ENCODE results near the gene MCM3AP. TPM values are rescaled to one million over a fixed set of nuclear protein-coding genes. Genes with fewer than 3 reads are reported as not detected.

The MCM3AP gene
- total RNA-seq, 4 donors from 2014 or later, result 58.6 to 89.2 (median 81.9) TPM

DNA sequence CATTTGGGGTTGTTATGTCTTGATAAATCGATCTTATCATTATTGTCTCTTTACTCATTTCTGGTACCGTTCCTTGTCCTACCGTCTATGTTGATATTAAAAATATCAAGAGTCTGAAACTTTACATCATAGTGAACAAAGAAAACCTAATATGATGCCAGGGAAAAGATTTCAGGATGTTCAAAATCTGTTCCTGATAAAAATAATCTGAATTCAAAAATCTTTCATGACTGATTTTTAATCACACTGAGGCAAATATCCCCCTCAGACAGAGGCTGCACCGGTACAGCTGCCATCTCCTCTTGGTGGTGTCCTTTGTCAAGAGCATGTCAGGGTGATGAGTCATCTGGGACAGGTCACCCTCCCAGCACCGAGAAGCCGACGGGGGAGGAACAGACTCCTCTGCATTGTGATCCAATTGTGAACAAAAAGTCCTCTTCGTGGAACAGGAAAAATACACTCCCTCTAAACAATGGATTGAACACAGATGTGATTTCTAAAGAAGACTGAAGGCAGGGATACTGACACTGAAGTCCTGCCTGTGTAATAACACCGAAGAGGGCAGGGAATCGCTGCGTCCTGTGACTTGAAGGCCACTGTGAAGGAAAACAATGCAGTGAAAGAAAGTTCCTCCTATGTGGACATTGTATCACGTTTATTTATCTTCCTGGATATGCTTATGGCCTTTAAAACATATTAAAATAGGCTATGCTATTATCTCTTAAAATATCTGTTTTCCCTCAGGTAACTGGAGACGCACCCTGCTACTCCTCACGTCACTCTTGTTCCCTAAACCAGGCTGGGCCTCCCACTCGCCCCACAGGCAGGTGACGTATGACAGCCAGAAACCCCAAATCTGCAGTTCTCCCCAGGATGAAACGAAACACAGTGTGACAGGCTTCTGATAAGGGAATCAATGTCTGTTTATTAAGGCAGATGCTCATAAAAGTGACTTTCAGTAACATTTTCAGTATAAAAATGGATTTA, 96.9 kb downstream of the MCM3AP start:
- peaks cover 0 to 13% (median 0%) of the 10 kb centered on the region in 4 donors for H3K27me3 ChIP-seq
- peaks cover 39 to 56% (median 42%) of the 10 kb centered on the region in 4 donors for H3K4me1 ChIP-seq
- H3K36me3 ChIP-seq, result peaks cover 6 to 44% (median 38%) of the 10 kb centered on the region in 4 donors
- H3K27ac ChIP-seq (replicated peaks in 1 of 4), result peak overlapping the region; percentile 74 to 78 (median 74)
- TF ChIP-seq POLR2AphosphoS5 (IDR thresholded peaks at IDR 0.05) (peak; percentile 69 to 87), CTCF (IDR thresholded peaks at IDR 0.05) (no peak), EP300 (IDR thresholded peaks at IDR 0.05) (no peak), POLR2A (IDR thresholded peaks at IDR 0.05; ENCODE audit: low read depth) (no peak)
- DNase-seq (ENCODE audit: extremely low spot score), result peak; percentile 92
- 44% methylated on average over 17 of the region's 17 CpGs for WGBS
- no peak overlapping the region for H3K4me3 ChIP-seq
- no peaks in the 10 kb centered on the region for H3K9me3 ChIP-seq
- intact Hi-C loops (cut with DNase I), result loop anchor here (5.0 kb wide), 1 partner anchor 39 kb away; the partner anchor contains the start of gene LSS

DNA sequence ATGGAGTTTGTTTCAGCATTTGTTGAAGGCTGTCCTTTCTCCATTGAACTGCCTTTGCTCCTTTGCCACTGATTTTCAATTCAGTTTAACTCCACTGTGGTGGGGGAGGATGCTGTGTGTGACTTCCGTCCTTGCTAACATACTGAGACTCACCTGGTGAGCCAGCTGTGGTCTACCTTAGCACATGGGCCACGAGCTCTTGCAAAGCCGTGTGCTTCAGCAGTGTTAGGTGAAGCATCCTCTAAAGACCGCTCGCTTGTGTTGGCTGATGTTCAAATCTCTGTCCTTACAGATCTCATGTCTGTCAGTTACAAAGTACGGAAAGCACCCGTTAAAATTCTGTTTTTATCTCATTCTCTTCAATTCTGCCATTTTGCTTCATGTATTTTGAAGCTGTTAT, 97.6 kb downstream of the MCM3AP start:
- 93% methylated on average over 7 of the region's 7 CpGs for WGBS
- intact Hi-C loops (cut with DNase I), result loop anchor here (5.0 kb wide), 1 partner anchor 39 kb away; the partner anchor contains the start of gene LSS
- H3K4me1 ChIP-seq, result peaks cover 39 to 62% (median 45%) of the 10 kb centered on the region in 4 donors
- H3K9me3 ChIP-seq, result no peaks in the 10 kb centered on the region
- peaks cover 5 to 38% (median 32%) of the 10 kb centered on the region in 4 donors for H3K36me3 ChIP-seq
- peaks cover 0 to 17% (median 0%) of the 10 kb centered on the region in 4 donors for H3K27me3 ChIP-seq
- TF ChIP-seq EP300 (IDR thresholded peaks at IDR 0.05), result no peak
- no peak for TF ChIP-seq POLR2AphosphoS5 (IDR thresholded peaks at IDR 0.05)
- TF ChIP-seq POLR2A (IDR thresholded peaks at IDR 0.05; ENCODE audit: low read depth), result no peak
- DNase-seq (ENCODE audit: extremely low spot score), result peak; percentile 72
- no peak overlapping the region for H3K4me3 ChIP-seq
- peak overlapping the region in 3 of 4 donors; percentile 74 to 78 (median 75) for H3K27ac ChIP-seq (replicated peaks in 1 of 4)

DNA sequence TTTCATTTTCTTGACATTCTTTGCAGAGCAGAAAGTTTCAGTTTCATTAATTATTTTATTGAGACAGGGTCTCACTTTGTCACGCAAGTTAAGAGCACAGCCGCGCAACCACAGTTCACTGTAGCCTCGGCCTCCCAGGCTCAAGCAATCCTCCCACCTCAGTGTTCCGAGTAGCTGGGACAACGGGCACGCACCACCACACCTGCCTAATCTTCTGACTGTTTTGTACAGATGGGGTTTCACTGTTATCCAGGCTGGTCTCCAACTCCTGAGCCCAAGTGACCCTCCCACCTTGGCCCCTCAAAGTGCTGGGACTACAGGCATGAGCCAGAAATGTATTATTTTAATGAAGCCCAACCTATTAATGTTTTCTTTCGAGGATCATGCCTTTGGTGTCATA, 98.2 kb downstream of the MCM3AP start:
- no peak for TF ChIP-seq POLR2AphosphoS5 (IDR thresholded peaks at IDR 0.05)
- no peak for TF ChIP-seq EP300 (IDR thresholded peaks at IDR 0.05)
- no peak for TF ChIP-seq POLR2A (IDR thresholded peaks at IDR 0.05; ENCODE audit: low read depth)
- TF ChIP-seq CTCF (IDR thresholded peaks at IDR 0.05), result no peak
- WGBS, result 97% methylated on average over 8 of the region's 8 CpGs
- intact Hi-C loops (cut with DNase I), result loop anchor here (5.0 kb wide), 1 partner anchor 40 kb away; the partner anchor contains the start of gene LSS
- Histone ChIP-seq H3K9me3 (no peaks in the 10 kb centered on the region), H3K4me1 (peaks cover 39 to 67% (median 45%) of the 10 kb centered on the region in 4 donors), H3K27ac (replicated peaks in 1 of 4) (peak overlapping the region in 1 of 4 donors; percentile 75), H3K36me3 (peaks cover 0 to 33% (median 27%) of the 10 kb centered on the region in 4 donors), H3K27me3 (peaks cover 0 to 20% (median 0%) of the 10 kb centered on the region in 4 donors), H3K4me3 (no peak overlapping the region)
- DNase-seq (ENCODE audit: extremely low spot score), result peak; percentile 17

- peak overlapping the region in 1 of 4 donors; percentile 71 for H3K4me3 ChIP-seq
These were observed 99.7 kb downstream of the MCM3AP start for GRCh38 chr21:46185716-46186115.

More at GRCh38 chr21:46185716-46186115, 99.7 kb downstream of the MCM3AP start:
- H3K27me3 ChIP-seq, result peaks cover 0 to 20% (median 0%) of the 10 kb centered on the region in 4 donors
- H3K9me3 ChIP-seq, result no peaks in the 10 kb centered on the region
- 91% methylated on average over 7 of the region's 7 CpGs for WGBS
- peaks cover 0 to 18% (median 12%) of the 10 kb centered on the region in 4 donors for H3K36me3 ChIP-seq
- peak; percentile 55 for DNase-seq (ENCODE audit: extremely low spot score)
- H3K27ac ChIP-seq (replicated peaks in 1 of 4), result peak overlapping the region in 2 of 4 donors; percentile 77 to 91
- intact Hi-C loops (cut with DNase I), result loop anchor here (5.0 kb wide), 1 partner anchor 42 kb away; the partner anchor contains the start of gene LSS
- H3K4me1 ChIP-seq, result peaks cover 33 to 63% (median 40%) of the 10 kb centered on the region in 4 donors
- no peak for TF ChIP-seq POLR2AphosphoS5 (IDR thresholded peaks at IDR 0.05)
- no peak for TF ChIP-seq POLR2A (IDR thresholded peaks at IDR 0.05; ENCODE audit: low read depth)
- TF ChIP-seq CTCF (IDR thresholded peaks at IDR 0.05), result no peak
- no peak for TF ChIP-seq EP300 (IDR thresholded peaks at IDR 0.05)

Other genes starting within 250 kb of the MCM3AP start
- gene COL6A2, start 187.5 kb downstream of the MCM3AP start, total RNA-seq, result 1,000 to 10,000 TPM in 2 of 4 donors, 100 to 1,000 TPM in 2; 942 to 1,525 (median 1,202) TPM
- 1 to 10 TPM in 2 of 4 donors, under 1 TPM in 1, not detected in 1; 0.26 to 2.5 (median 1.2) TPM for gene FTCD, start 130.0 kb downstream of the MCM3AP start, total RNA-seq
- gene SPATC1L, start 101.2 kb downstream of the MCM3AP start, total RNA-seq, result 10 to 100 TPM in 1 of 4 donors, 1 to 10 TPM in 3; 1.3 to 22.0 (median 7.0) TPM
- 10 to 100 TPM; 45.3 to 66.3 (median 53.1) TPM for gene LSS, start 56.8 kb downstream of the MCM3AP start, total RNA-seq
- gene YBEY, start 731 bp upstream of the MCM3AP start, total RNA-seq, result 10 to 100 TPM in 3 of 4 donors, 1 to 10 TPM in 1; 8.1 to 17.2 (median 10.6) TPM
- gene C21orf58, start 38.3 kb upstream of the MCM3AP start, total RNA-seq, result 1 to 10 TPM in 3 of 4 donors, under 1 TPM in 1; 0.50 to 2.5 (median 1.7) TPM
- 10 to 100 TPM; 21.2 to 35.1 (median 24.7) TPM for gene PCNT, start 38.5 kb upstream of the MCM3AP start, total RNA-seq
- gene DIP2A, start 173.3 kb upstream of the MCM3AP start, total RNA-seq, result 10 to 100 TPM; 19.2 to 33.4 (median 28.7) TPM

Data from esophagus muscularis mucosa (tissue), 4 donors.